ENCODE results near the gene CHRM5.
A peak's percentile ranks its signal among the peaks of the same experiment; 100 is the strongest.
"Not testable (repeated sequence)": the region's sequence is repeated elsewhere in the genome, so short reads cannot be mapped to it uniquely, and the experiment has no call there.

CHRM5 gene

DNA sequence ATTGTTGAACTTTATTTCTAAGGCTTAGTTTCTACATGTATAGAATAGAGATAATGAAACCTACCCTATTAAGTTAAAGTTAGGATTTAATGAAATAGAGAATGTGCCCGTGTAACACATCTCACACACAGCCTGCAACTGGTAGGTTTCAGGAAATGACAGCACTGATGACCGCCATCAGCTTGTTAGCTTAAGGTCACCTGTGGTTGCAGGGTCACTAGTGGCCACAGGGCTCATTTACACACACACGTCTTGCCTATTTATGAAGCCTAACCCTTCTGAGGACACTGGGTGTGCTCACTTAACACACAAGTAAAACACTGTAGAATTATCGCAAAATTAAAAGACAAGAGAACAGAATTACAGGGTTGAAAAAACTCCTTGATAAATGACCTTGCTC, 20.1 kb downstream of the CHRM5 start:
- DNase-seq = no peak

DNA sequence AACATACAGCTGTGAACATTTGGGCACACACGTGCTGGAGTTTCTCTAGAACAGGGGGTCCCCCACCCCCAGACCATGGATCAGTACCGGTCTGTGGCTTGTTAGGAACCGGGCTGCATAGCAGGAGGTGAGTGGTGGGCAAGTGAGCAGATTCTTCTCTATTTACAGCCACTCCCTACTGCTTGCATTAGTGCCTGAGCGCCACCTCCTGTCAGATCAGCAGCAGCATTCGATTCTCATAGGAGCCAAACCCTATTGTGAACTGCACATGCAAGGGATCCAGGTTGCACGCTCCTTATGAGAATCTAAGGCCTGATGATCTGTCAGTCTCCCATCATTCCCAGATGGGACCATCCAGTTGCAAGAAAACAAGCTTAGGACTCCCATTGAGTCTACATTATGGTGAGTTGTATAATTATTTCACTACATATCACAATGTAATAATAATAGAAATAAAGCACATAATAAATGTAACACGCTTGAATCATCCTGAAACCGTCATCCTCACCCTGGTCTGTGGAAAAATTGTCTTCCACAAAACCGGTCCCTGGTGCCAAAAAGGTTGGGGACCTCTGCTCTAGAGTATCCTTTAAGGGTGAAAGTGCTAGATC, 25.8 kb downstream of the CHRM5 start:
- no peak for DNase-seq

DNA sequence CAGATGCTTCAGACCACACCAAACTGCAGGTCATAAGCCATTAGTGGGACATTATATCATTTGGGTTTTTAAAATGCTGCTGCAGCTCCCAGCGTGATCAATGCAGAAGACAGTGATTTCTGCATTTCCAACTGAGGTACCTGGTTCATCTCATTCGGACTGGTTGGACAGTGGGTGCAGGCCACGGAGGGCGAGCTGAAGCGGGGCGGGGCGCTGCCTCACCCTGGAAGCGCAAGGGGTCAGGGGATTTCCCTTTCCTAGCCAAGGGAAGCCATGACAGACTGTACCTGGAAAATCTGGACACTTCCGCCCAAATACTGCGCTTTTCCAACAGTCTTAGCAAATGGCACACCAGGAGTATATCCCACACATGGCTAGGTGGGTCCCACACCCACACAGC, 27.4 kb downstream of the CHRM5 start:
- not testable (repeated sequence) for DNase-seq

DNA sequence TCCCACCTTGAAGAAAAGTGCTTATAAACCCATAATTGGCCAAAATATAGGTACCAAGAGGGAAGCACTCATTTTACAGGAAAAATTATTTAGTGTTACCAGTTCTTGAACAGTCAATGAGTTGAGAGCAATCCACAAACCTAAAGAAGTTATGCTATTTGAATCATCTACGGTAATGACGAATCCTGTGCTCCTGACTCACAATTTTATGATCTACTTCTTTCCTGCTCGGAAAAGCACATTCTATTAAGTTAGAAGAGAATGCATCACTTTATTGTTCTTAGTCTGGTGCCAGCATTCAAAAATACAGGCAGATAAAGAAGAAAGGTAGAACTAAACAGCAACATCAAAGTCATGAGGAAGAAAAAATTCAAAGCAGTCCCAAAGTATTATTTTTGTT, 33.2 kb downstream of the CHRM5 start:
- no peak for DNase-seq

DNA sequence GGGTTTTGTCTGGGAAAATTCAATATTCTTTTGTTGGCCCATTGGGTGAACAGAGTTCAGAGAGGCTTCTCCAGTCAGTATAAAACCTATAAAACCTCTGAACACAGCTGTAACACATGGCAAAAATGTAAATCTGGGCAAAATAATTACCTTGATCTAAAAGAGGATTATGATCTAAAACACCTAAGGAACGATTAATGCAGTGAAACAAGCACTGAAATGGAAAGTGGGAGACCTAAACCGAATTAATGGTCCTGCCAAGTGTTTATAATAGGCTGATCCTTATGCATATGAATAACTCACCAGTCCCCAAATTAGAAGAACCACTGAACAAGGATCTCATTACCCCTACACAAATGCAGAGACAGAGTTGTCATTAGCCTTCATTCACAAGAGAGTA, 38.1 kb downstream of the CHRM5 start:
- no peak for DNase-seq

DNA sequence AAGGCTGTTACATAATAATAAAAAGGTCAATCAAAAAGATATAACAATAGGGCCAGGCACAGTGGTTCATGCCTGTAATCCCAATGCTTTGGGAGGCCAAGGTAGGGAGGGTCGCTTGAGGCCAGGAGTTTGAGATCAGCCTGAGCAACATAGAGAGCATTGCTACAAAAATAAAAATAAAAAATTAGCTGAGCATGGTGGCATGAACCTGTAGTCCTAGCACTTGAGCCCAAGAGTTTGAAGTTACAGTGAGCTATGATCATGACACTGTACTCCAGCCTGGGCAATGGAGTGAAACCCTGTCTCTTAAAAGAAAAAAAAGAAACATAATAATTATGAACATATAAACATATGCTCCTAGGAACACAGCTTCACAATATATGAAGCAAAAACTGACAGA, 41.4 kb downstream of the CHRM5 start:
- DNase-seq = no peak

DNA sequence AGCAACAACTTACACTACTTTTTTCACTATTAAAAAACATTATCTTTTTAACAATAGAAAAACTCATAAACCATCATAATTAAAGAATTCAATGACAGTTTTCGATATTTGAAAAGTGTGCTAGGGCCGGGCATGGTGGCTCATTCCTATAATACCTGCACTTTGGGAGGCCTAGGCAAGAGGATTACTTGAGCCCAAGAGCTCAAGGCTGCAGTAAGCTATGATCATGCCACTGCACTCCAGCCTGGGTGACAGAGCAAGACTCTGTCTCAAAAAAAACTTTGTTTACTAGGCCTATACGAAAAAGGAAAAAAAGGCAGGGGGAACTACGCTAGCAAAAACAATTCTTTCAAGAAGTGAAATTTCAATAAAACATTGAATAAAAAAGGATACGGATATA, 42.6 kb downstream of the CHRM5 start:
- no peak for DNase-seq

DNA sequence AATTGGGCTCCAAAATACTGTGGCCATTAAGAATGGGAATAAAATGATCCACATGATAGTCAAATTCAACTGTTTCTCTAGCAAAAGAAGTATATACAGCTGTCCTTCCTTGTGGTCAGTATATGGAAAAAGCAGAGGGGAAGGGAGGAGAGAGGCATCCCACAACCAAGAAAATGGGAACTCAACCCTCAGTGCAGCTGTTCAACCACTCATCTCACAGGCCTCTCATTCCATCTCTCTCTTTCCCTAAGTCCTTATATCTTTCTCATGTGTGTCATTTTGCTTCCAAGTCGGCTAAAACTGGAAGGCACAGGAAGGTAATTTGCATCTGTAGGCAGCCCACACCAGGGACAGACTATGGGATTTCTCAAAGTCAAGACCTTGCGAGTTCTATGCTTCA, 43.2 kb downstream of the CHRM5 start:
- DNase-seq = no peak

DNA sequence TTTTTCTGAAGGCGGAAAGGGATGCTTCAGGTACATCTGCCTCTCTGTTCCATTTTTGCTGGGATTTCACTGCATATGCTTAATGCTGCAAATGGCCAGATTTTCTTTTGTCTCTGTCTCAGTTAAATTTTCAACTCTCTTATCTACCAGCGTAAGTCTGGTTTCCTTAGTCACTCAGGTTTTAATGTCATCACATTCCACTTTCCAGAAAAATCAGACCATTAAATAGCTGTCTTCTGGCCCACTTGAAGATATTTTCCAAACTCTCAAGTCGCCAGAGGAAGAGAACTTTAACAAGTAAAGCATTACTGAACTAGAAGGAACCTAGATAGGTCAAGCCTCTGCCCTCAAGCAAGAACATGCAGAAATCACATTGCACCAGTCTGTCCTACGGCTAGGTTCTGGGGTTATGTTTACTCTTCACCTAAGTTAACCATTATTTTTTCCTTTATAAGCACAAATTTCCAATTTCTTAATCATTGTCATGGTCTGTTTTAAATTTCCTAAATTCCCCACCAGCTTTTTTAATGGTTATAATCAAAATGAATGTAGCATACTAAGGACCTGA, 44.2 kb downstream of the CHRM5 start:
- DNase-seq = no peak

DNA sequence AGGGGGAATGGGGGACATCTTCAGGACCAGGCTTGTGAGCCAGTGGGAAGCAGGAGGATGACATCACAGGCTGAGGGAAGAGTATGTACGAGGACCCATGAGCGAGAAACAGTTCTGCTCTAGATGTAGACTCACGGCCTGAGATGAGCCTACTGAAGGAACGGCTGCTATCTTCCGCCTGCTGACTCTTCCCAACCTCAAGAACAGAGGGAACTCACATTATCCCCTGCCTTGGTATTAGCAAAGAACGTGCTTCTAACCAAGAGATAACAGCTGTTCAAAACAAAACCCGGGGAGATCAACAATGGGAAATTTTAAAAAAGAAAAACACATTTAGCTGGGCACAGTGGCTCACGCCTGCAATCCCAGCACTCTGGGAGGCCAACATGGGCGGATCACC, 45.4 kb downstream of the CHRM5 start:
- DNase-seq = no peak

DNA sequence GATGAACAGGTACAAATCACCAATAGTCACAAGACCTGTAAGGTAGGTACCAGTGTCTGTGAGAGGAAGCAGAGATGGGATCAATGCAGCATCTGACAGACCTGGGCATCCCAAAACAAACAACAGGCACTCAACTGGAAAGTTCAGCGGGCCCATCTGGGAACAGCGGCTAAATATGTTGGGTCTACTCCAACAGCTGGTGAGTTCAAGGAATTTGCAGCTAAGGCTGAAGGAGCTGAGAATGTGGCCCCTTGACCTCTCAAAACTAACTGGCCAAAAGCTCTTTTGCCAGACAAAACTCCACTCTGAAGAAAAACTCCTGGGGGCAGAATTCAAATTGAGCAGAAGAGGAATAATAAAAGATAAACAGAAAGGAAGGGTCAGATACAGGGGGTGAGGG, 46.3 kb downstream of the CHRM5 start:
- DNase-seq = no peak

DNA sequence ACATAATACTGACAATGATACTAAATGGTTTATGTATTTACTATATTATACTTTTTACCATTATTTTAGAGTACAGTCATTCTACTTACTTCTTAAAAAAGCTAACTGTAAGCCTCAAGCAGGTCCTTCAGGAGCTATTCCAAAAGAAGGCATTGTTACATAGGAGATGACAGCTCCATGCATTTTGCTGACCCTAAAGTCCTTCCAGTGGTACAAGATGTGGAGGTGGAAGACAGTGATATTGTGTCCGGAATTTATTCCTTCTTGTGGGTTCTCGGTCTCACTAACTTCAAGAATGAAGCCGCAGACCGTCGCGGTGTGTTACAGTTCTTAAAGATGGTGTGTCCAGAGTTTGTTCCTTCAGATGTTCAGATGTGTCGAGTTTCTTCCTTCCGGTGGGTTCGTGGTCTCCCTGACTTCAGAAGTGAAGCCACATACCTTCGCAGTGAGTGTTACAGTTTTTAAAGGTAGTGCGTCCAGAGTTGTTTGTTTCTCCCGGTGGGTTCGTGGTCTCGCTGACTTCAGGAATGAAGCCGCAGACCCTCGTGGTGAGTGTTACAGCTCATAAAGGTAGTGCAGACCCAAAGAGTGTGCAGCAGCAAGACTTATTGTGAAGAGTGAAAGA, 49.8 kb downstream of the CHRM5 start:
- DNase-seq = no peak

DNA sequence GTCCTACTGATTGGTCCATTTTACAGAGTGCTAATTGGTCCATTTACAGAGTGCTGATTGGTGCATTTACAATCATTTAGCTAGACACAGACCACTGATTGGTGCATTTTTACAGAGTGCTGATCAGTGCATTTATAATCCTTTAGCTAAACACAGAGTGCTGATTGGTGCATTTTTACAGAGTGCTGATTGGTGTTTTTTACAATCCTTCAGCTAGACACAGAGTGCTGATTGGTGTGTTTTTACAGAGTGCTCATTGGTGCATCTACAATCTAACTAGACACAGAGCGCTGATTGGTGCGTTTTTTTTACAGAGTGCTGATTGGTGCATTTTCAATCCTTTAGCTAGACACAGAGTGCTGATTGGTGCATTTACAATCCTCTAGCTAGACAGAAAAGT, 50.4 kb downstream of the CHRM5 start:
- not testable (repeated sequence) for DNase-seq

DNA sequence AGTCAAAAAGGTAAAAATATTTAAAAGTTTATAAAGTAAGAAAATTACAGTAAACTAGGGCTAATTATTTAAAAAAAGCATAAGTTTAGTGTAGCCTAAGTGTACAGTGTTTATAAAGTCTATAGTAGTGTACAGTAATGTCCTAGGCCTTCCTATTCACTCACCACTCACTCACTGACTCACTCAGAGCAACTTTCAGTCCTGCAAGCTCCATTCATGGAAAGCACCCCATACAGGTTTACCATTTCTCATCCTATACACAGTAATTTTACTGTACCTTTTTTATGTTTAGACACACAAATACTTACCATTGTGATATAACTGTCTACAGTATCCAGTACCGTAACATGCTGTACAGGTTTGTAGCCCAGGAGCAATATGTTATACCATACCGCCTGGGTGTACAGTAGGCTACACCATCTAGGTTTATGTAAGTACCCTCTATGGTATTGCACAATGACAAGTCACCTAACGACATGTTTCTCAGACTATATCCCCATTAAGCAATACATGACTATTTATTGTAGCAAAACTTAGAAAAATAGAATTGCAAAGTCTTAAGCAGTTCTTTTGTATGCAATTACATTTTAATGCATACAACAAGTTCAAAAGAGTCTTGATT, 51.2 kb downstream of the CHRM5 start:
- DNase-seq = no peak

DNA sequence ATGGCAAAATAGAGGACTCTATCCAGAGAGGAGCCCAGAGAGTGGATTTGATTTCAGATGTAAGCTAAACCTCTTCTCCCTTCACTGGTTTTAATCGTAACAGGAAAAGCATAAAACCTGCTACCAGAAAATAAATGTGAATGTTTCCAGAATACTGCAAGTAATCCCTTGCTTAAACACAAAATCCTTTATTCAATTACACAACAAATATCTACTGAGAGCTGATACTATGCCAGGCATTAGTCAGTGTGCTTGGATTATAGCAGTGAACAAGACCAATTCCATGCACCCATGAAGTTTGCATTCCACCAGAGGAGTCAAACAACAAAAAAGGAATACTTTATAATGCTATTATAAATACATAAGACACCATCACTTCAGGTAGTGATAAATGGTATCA, 55.6 kb downstream of the CHRM5 start:
- DNase-seq = no peak

DNA sequence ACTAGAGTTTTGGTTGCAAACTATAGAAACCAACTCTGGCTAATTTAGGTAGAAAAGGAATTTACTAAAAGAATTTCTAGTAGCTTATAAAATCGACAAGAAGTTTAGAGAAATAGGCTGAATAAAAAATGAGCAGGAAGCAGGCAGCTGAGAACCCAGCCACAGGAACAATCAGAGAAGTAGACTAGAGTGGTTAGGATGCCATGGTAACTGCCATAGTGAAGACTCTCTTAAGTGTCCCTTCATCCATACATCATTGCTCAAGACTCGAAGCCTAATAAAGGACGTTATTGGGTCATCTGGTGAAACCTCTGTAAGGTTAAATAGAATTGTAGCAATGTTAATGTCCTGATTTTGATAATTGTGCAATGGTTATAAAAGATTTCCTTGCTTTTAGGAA, 57.0 kb downstream of the CHRM5 start:
- no peak for DNase-seq

DNA sequence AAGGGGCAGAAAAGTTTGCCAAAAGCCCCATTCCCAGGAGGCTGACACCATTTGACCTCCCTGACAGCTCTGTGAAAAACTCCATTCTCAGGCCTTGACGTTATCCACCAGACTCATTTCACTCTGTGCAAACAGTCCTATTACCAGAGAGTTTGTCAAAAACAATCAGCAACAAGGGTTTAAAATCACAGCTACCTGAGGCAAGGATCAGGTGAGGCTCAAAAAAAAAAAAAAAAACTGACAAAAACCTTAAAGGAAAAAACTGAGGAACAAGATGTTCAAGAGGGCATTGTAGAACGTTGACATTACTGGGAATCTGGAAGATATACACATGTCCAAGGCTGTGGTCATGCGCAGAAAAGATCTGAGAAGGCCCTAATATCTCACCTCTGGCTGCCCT, 59.3 kb downstream of the CHRM5 start:
- no peak for DNase-seq

DNA sequence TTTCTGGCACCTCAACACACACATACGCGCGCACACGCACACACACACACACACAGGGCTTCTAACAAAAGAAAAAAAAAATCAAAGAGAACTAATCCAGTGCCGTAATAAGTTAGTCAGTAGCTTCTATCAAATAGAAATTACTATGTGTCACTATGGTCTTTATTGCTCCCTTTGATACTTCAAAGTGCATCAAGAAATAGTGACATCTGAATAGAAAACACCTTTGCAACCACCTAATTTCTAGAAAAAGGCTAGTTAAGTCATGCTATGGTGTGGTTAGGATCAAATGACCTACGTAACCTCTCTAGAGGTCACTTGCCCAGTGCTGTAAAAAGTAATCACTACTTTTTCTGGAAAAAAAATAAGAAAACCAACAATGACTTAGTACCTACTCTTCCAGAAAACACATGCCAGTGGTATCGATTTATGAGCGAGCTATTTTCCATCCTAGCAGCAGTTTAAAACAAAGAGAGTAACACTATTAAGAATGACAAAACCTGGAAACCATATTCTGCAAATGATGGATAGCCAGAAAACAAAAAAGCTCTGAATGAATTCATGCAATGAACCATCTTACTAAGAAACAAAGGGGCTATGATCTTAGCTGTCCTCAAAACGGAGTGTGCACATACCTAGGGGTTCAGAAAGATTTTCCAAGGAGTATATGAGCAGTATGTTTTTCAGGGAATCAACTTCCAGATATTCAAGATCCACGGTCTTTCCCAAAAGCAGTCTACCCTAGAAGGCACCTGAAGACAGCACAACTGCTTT, 63.9 kb downstream of the CHRM5 start:
- peak in 1 of 2 donors; percentile 19 for DNase-seq

DNA sequence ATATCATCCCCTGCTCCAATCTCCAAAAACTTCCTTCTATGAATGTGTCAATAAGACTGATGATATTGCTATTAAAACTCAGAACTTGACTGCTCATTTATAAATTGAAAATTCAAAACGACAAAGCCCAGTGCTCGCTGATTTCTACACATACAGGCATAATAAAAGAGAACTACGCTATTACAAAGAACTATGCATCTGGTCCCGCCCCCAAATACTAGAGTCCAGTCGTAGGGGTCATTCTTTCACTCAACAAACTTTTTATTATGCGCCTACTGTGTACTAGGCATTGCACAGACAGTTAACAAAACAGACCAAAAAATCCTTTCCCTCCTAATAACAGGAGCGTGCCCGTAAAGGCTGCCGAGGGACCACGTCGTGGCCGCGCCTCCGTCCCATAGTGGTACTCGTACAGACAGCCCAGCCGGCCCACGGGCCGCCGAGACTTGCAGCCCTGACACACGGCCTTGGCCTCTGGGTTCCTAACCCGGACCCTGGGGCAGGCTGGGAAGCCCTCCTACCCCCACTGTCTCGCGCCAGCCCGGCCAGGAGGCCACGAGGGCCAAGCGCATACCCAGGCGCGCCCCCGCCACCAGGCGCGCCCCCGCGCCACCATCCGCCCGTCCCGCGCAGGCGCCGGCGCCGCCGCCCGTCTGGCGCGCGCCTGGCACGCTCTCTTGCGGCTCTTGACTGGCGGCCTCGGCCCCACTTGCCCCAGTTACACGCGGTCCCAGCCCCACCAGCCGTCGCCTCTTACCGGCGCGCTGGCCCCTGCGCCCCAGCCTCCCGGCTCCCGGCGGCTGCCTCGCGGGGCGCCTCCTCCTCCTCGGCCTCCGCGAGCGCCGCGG, 70.0 kb downstream of the CHRM5 start:
- peak; percentile 71 to 79 for DNase-seq

DNA sequence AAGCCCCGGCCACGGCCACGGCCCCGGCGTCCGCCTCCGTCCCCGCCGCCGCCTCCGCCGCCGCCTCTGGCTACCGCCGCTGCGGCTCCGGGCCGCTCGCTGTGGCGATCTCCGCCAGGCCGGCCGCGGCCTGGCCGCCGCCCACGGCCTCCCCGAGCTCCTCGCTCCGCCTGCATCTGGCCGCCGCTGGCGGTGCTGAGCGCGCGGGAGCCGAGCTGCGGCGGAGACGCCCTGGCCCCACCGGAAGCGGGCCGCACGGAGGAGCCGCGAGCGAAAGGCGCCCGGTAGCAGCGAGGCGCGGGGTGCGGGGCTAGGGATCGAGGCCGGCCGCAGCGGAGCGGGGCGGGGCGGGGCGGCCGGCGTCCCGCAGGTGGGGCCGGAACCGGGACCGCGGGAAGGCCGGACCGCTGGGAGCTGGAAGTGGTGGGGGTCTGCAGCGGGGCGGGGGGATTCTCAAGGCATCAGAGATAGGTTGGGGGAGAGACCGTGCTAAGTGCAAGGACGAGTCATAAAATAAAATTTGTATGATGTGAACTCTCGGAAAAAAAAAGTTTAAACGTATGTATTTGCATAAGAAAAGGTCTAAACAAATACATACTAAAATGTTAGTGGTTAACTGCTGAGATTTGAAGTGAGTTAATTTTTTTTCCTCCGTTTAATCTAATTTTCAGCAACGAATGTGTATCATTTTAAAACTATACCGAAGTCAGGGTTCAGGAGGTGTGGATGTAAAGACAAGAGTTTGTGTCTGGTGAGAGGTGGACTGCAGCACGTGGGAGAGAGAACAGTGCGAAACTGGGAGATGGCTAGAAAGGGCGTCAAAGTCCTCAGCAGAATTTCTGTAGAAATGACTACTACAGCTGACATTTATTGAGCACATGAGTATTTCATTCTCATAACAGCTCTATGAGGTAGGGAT, 70.8 kb downstream of the CHRM5 start, which contains the start of gene AVEN:
AVEN (minus strand) TSS at position 334 of the 919 bp plus-strand sequence; CDS start at position 176, 158 bp downstream.
- DNase-seq = peak; percentile 46 to 58

DNA sequence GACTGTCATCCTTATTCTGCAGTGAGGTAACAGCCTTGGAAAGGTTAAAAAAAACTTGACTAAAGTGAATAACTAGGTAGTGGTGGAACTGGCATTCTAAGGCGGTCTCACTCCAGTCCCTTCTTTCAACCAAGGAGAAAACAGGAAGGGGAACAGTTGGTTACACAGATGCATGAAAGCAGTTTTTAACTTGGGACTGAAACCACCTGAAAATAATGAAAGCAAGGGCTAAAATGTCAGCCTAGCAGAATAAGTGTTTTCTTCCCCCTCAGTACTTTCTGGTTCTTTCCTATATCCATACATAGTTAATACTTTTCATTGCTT, 71.5 kb downstream of the CHRM5 start:
- no peak for DNase-seq

DNA sequence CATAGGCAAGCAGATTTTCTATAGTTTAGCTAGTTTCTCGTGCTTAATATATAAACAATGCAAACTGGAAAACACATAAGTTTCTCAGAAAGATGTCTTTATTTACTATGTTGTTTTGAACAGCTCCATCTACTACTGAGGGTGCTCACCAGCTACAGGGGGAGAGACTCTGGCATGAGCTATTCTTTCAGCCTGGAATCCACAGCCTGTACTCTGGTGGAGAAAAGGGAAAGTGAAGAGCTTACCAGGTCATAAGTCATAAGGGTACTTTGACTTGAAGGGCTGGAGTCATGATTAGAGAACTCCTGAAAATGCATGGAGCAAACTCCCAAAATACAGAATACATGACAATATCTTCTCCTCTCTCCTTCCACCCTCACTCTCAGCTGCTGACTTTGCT, 75.1 kb downstream of the CHRM5 start:
- DNase-seq = no peak

Measured in activated CD4-positive, alpha-beta T cell treated with anti-CD3 and anti-CD28 coated beads for 4 hours (primary cell).